T follicular helper cell (primary cell): Measurements from ENCODE around the gene FAM171A1.
"Not testable (repeated sequence)": the region's sequence is repeated elsewhere in the genome, so short reads cannot be mapped to it uniquely, and the experiment has no call there.

Source experiments
- DNase-seq: peaks from one replicate; pipeline ENCODE4 v3.0.0-alpha.2; 2020; ENCODE audit warnings: low read depth

Gene FAM171A1

DNA sequence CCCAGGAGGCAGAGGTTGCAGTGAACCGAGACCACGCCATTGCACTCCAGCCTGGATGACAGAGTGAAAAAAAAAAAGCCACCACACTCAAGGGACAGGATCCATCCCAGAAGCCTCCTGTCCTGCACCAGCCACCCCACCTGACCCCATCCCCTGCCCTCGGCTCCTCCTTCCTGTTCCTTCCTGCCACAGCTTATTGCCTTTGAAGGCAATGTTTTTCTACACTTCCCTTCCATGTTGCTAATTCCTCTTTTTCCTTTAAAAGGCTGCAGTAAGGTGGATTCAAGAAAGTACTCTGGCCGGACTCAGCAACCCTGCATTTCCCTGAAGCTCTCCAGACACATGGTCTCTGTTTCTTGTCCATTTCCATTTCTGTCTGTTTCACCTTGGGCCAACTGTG is 80.9 kb downstream of the FAM171A1 start:
- no peak for DNase-seq

DNA sequence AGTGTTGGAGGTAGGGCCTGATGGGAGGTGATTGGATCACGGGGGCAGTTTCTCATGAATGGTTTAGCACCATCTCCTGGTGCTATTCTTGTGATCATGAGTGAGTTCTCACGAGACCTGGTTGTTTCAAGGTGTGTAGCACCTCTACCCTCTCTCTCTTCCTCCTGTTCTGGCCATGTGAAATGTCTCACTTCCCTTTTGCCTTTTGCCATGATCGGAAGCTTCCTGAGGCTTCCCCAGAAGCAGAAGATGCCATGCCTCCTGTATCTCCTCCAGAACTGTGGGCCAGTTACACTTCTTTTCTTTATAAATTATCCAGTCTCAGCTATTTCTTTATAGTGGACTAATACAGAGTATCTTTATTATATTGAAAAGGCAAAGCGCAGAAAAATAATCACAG is 90.1 kb downstream of the FAM171A1 start:
- no peak for DNase-seq

DNA sequence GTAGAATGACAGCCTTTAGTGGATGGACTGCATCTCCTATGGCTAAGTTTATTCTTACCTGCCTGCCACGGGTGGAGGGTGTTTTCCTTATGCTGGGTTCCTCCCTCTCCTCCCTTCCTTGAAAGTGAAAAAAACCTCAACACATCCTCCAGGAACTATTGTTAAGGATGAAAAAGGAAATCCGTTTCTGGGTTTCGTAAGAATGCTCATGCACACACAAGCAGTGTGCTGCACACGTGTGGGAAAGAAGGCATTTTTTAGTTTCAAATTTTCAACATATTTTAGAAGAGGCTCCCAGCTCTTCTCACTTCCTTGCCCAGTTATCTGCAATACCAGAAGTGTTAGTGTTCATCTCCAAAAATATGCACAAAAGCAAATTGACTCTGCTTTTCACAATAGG is 90.6 kb downstream of the FAM171A1 start:
- DNase-seq = no peak

DNA sequence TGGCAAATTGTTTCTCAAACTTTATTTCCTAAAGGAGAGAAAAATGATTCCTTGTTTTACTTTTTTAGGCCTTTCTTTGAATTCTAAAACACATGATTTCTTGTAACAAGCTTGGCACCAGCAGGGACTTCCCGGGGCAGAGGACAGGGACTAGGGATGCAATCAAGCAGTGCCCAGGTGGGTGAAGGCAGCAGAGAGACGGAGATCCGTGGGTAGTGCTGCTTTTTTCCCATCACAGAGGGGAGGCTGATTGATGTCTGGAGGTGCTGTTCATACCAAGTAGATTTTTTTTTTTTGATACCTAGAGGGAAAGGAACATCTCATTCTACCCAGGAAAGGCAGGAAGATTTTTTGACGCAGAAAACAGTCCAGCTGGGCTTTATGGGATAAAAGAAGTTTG is 91.9 kb downstream of the FAM171A1 start:
- DNase-seq = no peak

DNA sequence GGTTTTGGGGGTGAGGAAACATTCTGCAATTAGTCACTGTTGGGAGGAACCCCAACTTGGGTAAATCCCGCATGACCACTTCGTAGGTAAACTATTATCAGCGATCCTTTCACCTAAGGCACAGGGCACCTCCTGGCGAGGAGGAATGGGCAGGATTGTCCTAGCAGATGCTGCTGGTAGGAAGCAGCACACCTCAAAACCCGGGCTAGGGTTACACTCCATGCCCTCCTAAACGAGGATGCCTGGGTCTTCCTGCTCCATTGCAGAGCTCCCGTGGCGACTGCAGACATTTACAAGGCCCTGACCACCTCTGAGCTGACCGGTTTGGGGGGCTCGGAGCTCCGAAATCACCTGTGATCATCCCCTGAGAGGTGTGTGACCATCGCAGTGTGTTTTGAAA is 92.3 kb downstream of the FAM171A1 start:
- no peak for DNase-seq

DNA sequence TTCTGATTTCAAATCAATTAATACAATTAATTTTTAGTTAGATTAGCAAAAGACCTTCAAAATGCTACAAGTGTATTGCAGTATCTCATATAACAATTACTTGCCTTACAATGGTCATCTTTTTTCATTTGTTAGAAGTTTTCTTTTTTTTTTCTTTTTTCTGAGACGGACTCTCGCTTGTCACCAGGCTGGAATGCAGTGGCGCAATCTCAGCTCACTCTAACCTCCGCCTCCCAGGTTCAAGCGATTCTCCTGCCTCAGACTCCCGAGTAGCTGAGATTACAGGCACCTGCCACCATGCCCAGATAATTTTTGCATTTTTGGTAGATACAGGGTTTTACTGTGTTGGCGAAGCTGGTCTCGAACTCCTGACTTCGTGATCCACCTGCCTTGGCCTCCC is 95.0 kb downstream of the FAM171A1 start:
- DNase-seq = not testable (repeated sequence)

DNA sequence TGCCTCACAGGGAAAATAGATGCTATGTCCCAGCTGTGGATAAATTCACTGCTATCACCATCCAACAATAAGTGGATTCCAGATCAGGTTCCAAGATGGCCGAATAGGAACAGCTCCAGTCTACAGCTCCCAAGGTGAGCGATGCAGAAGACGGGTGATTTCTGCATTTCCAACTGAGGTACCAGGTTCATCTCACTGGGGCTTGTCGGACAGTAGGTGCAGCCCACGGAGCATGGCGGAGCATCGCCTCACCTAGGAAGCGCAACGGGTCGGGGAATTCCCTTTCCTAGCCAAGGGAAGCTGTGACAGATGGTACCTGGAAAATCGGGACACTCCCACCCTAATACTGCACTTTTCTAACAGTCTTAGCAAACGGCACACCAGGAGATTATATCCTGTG is 101.3 kb downstream of the FAM171A1 start:
- not testable (repeated sequence) for DNase-seq

DNA sequence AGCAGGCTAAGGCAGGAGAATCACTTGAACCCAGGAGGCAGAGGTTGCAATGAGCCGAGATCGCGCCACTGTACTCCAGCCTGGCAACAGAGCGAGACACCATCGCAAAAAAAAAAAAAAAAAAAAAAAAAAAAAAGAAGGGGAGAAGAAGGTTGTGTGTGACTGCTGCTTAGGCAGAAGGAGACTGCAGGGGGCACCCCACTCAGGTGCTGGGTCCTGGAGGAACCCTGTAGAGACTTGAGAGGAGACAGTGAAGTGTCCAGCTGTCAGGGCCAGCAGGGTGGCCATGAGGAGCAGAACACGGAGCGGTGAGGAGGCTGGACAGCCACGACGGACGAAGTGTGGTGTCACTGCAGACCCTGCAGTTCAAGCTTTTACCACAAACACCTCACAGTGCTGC is 103.6 kb downstream of the FAM171A1 start:
- DNase-seq = no peak

DNA sequence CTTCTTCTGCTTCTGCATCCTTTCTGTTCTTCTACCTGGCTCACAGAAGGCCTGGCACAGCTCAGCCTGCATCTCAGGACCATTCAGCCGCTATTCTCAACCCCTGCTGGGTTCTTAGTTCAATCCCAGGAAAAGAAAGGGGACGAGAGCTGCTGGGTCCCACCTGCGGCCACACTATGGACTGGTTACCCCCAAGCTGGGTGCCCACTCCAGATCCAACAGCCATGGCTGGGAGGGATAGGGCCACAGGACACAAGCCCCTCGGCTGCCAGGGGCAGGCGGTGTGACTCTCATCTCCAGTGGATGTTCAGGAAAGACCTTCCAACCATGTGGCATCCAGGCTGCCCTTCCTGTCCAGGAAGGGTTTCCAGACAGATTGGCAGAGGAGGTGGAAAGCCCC is 105.0 kb downstream of the FAM171A1 start:
- no peak for DNase-seq

DNA sequence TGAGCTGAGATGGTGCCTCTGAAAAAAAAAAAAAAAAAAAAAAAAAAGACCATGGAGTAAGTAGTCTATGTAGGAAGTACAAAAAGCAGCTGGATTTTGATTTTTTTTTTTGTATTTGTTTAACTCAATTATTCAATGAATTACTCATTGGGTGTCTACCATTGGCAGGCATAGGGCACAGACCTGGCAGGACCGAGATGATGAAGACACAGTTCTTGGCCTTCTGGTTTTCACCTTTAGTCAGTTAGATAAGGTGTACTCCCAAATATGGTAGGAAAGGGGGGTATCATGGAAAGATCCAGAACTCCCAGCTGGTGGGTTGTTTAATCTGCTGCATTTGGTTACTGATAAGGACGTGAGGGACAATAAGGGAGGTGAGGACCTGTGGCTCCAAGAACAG is 105.5 kb downstream of the FAM171A1 start:
- DNase-seq = no peak

DNA sequence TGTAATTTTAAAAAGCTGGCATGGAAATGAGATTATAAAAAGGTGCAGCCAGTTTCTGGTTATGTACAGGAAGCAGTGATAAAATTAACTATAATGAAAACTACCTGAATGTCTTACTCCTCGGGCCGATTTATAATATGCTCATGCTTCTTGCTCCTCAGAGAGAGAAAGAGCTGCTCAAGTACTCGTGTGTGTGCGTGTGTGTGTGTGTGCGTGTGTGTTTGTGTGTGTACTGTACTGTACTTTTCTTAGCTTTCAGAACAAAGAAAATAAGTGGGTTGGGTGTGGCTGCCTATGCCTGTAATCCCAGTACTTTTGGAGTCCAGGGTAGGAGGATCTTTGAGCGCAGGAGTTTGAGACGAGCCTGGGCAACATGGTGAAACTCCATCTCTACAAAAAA is 106.0 kb downstream of the FAM171A1 start:
- no peak for DNase-seq

DNA sequence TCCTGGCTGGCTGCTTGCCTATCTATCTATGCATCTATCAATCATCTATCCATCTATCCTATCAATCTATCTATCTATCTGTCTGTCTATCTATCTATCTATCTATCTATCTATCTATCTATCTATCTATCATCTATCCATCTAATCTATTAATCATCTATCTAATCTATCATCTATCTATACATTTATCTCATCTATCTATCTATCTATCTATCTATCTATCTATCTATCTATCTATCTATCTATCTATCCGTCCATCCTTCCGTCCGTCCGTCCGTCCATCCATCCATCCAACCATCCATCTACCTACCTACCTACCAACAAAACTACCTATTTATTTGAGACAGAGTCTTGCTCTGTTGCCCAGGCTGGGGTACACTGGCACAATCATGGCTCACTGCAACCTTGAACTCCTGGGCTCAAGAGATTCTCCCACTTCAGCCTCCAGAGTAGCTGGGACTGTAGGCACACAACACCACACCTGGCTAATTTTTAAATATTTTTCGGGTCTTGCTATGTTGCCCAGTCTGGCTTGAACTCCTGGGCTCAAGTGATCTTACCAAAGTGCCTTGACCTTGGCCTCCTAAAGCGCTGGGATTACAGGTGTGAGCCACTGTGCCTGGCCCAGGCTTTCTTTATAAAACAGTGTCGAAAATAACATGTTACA is 107.3 kb downstream of the FAM171A1 start:
- DNase-seq = no peak

DNA sequence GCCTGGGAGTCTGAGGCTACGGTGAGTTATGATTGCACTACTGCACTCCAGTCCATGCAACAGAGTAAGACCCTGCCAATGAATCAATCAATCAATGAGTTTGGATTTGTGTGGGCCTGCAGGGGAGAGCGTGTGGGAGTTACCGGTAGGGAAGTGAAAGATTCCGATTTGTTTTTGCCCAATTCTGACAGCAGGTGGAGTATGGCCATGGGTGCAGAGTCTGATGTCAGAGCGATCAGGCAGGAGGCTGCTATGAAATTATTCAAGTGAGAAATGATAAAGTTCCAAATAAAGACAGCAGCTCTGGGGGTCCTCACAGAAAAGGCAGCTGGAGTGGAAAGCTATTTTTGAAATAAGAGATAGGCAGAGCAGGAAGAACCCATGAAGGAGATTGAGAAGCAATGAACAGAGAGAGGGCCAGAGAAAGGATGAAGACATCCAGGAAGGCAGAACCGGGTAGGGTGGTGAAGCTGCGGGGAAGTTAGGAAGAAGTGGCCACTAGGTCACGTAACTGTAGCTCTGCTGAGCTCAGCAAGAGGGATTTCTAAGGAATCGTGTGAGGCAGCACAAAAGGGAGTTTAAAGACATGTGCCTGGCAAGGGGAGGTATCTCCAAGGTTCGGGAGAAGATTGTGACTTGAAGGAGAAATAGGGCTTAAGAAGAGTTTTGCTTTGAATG is 108.9 kb downstream of the FAM171A1 start:
- DNase-seq = no peak

DNA sequence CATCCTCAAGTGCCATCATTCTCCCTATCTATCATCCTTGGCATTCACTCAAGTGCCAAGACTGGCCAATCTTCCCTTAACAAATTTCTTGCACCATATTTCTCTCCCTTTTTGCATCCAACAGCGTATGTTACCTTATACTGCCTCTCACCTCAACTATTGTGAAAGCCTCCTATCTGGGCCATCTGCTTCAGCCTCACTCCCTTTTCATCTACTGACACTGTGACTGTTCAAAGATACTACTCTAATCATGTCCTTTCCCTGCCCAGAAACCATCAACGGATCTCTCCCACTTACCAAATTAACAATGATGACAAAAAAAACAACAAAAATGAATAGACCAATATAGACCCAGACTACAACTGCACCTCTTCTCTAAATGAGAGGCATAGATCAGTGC is 112.0 kb downstream of the FAM171A1 start:
- DNase-seq = no peak

DNA sequence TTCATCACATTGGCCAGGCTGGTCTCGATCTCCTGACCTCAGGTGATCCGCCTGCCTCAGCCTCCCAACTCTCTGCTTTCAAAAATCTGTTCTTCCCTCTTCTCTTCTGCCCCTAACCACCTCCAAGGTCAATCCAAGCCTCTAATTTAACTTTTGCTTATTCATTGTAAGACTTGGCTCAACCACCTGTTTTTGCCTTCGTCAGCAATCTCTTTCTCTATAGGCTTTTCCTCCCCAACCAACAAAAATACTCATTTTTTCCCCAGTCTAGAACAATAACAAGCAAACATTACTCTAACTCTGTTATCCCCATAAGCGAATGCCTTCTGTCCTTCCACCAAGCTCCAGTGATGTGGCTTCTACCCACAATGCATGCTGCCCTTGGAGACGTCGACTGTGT is 112.8 kb downstream of the FAM171A1 start:
- DNase-seq = no peak

DNA sequence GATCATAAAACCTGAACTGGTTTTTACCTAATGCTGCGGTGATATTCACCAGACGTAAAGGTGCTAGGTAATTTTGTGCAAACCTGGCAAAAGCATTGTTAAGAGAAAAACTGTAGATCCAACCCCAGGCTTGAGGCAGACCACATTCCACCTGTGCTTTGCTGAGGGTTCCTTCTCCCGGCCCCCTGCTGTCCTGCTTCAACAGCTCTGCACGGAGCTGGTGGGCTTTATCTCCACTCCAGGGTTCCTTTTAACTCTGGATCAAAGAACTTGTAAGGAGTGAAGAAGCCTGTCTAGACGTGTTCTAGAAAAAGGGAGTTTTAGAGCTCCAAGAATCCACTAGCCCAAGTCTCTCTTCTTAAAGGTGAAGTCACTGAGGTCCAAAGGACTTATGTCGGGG is 115.1 kb downstream of the FAM171A1 start:
- no peak for DNase-seq

DNA sequence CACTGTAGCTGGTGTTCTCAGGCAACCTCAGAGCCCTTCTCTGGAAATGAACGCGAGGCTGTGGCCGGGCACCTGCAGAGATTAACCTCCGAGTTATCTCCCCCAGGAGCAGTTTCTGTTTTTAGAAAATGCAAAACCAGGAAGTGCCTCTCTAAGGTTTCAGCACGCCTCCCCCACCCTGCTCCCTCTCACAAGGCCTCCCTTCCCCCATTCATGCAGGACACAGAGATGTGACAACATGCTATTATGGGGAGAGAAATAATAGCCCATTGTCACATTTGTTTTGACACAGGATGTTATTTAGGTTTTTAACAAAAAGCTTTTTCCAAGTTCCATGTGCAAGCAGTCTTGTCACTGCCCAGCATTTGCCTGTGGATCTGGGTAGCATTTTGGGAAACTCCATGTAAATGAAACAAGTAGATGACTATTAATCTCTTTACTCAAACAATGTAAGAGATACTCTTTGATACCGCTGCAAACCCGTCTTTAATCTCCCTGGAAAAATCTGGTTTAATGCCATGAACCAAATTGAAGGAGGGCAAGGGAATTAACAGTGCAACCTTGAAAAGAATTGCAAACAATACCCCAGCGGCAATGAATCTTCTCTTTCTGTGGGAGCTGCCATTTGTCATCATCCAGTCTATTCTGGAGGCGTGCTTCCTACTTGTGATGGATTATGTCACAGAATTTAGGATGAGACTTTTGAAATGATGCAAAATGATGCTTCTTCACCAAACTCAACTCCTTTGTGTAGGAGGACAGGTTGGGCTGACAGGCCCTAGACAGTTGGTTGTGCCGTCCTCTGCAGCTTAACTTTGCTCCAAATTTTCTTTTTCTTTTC is 116.1 kb downstream of the FAM171A1 start:
- DNase-seq = no peak

DNA sequence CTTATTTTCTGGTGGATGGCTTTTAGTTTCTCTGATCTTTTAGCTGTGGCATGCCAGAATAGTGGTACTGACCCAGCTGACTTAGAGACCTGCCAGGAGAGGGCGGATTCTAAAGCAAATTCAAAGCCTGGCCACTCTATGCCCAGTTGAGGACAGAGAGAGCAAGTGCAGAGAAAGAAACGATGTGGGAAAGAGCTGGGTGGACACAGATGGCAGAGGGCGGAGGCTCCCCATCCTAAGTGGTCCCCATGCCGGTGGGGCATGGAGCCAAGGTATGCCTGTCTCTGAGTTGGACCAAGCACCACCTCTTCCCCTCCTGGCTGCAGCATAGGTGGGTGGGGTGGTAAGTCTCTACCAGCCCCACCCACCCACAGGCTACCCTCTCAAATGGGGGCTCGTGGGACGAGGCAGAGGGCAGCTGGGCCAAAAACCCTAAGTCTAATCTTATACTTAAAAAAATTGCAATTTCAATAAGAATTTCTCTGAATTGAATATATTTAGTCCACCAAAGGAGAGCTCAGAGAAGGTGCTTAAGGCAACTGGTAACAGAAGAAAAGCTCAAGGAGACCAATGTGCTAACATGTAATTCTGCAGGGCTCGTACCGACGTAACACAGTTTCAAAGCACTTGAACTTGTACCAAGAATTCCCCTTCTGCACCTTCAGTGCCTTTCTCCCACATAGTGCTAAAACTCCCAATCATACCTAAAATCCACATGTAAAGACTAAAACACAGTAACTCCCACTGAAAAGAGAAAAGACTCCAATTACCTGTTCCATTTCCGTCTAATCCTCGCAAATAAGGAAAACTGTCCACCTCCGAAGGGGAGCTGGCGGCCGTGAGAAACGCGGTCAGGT is 116.9 kb downstream of the FAM171A1 start:
- no peak for DNase-seq

DNA sequence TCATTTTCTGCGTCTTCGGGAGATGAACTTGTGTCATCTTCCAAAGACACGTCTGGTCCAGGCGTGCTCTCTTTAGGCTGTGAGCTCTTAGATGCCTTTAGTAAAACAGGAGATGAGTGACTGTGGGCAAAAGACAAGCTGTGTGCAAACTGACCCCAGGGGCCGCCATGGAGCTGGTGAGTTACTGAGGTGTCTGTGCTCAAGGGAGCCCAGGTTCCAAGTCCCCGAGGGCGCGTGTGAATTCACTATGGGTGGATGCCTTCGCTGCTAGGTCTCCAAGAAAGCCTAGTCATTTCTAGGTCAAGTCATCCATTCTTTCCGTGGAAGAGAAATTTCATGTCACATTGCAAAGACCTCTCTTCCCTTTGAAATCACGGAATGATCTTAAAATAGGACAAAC is 118.7 kb downstream of the FAM171A1 start:
- DNase-seq = no peak

DNA sequence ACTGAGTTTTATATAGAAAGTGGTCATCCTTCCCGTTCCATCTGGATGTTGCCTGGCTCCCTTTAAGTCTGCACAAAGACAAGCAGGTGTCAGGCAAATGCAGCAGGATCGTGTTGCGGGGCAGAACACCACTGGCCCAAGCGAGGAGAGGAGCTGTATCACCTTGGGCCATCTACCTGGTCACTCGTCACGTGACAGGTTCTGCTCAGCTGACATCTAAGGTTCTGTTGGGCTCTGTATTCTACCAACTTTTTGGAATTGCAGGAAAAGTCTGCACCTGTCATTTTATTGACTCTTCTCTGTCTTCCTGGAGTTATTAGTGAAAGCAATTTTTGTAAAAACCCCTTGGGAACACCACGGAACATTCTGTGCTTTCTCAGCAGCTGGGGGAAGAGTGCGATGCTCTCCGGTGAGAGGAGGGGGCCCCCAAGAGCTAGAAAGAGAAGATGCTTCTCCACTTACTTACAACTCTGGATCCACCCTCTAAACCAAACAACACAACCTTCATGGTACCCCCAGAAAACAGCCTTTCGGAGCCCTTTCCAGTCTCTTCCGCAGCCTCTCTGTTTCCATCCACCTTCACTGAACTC is 119.2 kb downstream of the FAM171A1 start:
- no peak for DNase-seq

DNA sequence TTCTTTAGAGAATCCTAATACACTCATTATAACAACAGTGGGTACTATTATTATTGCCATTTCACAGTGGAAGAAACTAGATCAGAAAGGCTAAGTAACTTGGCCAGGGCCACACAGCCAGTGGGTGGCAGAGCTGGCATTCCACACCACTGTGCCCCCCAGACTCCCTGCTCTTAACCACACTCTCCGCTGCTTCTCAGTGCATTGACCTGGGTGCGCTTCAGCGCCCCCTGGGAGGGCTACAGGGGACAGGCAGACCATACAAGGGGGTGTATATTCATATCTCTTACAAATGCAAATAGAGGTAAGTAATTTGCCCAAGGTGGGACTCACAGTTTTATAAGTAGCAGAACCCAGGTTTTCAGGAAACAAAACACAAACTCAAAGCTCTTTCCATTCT is 125.6 kb downstream of the FAM171A1 start:
- DNase-seq = no peak
